Upper lobe of left lung (tissue), 4 donors: ENCODE measurements around the gene UTY.

Experiments used
- POLR2A ChIP-seq, 4 donors: fragments of 450-650 bp; IDR thresholded peaks; one replicate each; pipeline ENCODE4 v1.5.1; 2016 to 2017; ENCODE audit warnings: antibody characterized with exemption in 4 of 4, mild to moderate bottlenecking in 2 of 4
- TF ChIP-seq, protein P1 (sequence below), 6 experiments: fragments of 450-650 bp in 4 of 6; fragments of 200-600 bp in 2 of 6; sonication (generic) in 2 of 6; IDR thresholded peaks; one replicate each; pipeline ENCODE4 v1.5.1; 2016 to 2019; ENCODE audit warnings: antibody characterized with exemption in 6 of 6

DNA sequence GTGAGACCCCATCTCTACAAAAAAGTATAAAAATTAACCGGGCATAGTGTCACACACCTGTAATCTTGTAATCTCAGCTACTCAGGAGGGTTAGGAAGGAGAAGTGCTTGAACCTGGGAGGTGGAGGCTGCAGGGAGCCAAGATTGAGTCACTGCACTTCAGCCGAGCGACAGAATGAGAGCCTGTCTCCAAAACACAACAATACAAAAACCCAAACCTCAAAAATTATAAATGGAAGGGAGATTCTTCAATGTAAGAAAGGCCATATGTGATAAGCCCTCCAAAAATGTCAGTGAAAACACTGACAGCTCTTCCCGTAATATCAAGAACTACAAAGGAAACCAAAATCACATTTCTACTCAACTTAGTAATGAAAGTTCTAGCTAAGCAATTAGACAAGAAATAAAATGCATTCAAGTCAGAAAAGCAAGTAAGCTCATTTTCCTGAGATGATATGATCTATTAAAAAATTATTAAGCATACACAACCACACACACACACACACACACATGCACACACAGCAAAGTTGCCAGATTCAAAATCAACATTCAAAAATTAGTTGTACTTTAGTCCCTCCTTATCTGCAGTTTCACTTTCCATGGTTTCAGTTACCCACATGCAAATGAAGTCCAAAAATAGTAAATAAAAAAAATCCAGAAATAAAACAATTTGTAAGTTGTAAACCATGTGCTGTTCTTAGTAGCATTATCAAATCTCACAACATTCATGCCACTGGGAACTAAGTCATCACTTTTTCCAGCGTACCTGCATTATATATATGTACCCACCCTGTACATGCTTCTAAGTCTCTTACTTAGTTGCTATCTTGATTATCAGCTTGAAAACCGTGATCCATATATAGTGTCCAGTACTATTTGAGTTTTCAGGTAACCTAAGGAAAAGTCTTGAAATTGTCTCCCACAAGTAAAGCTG, 108.7 kb downstream of the UTY start:
- no peak for TF ChIP-seq POLR2A (IDR thresholded peaks at IDR 0.05)
- TF ChIP-seq, protein P1, sequence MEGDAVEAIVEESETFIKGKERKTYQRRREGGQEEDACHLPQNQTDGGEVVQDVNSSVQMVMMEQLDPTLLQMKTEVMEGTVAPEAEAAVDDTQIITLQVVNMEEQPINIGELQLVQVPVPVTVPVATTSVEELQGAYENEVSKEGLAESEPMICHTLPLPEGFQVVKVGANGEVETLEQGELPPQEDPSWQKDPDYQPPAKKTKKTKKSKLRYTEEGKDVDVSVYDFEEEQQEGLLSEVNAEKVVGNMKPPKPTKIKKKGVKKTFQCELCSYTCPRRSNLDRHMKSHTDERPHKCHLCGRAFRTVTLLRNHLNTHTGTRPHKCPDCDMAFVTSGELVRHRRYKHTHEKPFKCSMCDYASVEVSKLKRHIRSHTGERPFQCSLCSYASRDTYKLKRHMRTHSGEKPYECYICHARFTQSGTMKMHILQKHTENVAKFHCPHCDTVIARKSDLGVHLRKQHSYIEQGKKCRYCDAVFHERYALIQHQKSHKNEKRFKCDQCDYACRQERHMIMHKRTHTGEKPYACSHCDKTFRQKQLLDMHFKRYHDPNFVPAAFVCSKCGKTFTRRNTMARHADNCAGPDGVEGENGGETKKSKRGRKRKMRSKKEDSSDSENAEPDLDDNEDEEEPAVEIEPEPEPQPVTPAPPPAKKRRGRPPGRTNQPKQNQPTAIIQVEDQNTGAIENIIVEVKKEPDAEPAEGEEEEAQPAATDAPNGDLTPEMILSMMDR (IDR thresholded peaks at IDR 0.05) = no peak
